ENCODE measurements around the gene COL4A5.

GRCh38 chrX:108701633-108702032 is 262.0 kb downstream of the COL4A5 start:
- no peak for TF ChIP-seq CTCF (IDR thresholded peaks at IDR 0.05; ENCODE audit: low read depth, low read length, poor library complexity, severe bottlenecking)
- no peak for TF ChIP-seq EZH2phosphoT487 (IDR thresholded peaks at IDR 0.05; ENCODE audit: borderline replicate concordance, low read length)

All from DOHH2 (cell line).